SU-DHL-6 (cell line): ENCODE results near the gene SYNJ2.

Experiments
- H2AFZ ChIP-seq: fragments of 200-600 bp; sonication (generic); 2 replicates; pipeline ENCODE4 v1.6.1; 2014; ENCODE audit warnings: low read depth, mild to moderate bottlenecking, moderate library complexity, mixed read lengths, antibody characterized with exemption, low read length; ENCODE audit not compliant: severe bottlenecking
- H3F3A ChIP-seq: fragments of 200-600 bp; shearing (Covaris generic); 2 replicates; pipeline ENCODE4 v1.6.0; 2016; ENCODE audit warnings: antibody characterized with exemption, mild to moderate bottlenecking; ENCODE audit not compliant: insufficient read depth
- H3K27ac ChIP-seq: fragments of 200-600 bp; sonication (generic); 2 replicates; pipeline ENCODE4 v1.5.1; 2016; ENCODE audit warnings: low read depth, mild to moderate bottlenecking, low read length, moderate library complexity, mixed read lengths
- H3K27me3 ChIP-seq: fragments of 200-600 bp; sonication (generic), shearing (Covaris generic); 2 replicates; pipeline ENCODE4 v1.6.0; 2014; ENCODE audit warnings: mild to moderate bottlenecking, low read length
- H3K36me3 ChIP-seq: fragments of 200-600 bp; sonication (generic); 2 replicates; pipeline ENCODE4 v1.6.1; 2014; ENCODE audit warnings: mild to moderate bottlenecking, low read length, mixed read lengths
- H3K4me2 ChIP-seq: fragments of 300-600, 200-600 bp; shearing (Covaris generic), sonication (generic); 2 replicates; pipeline ENCODE4 v1.6.0; 2014; ENCODE audit warnings: low read length, low read depth, mild to moderate bottlenecking; ENCODE audit not compliant: poor library complexity, severe bottlenecking
- H3K4me3 ChIP-seq: fragments of 200-600 bp; sonication (generic); 2 replicates; pipeline ENCODE4 v1.5.1; 2014; ENCODE audit warnings: antibody characterized with exemption, low read length, mild to moderate bottlenecking, mixed read lengths; ENCODE audit not compliant: insufficient read depth, poor library complexity, severe bottlenecking
- H3K79me2 ChIP-seq: fragments of 200-600 bp; sonication (generic); 2 replicates; pipeline ENCODE4 v1.6.1; 2014; ENCODE audit warnings: mild to moderate bottlenecking, low read length, moderate library complexity; ENCODE audit not compliant: insufficient read depth
- H3K9ac ChIP-seq: fragments of 200-600 bp; sonication (generic); 2 replicates; pipeline ENCODE4 v1.7.0; 2014; ENCODE audit warnings: mild to moderate bottlenecking, low read length
- H3K9me2 ChIP-seq: fragments of 200-600 bp; sonication (generic); replicated peaks from 2 replicates; pipeline ENCODE4 v1.6.1; 2014; ENCODE audit warnings: low read length; ENCODE audit not compliant: insufficient read depth
- H3K9me3 ChIP-seq: fragments of 200-600 bp; sonication (generic); 2 replicates; pipeline ENCODE4 v1.6.1; 2014; ENCODE audit warnings: low read length, mixed read lengths; ENCODE audit not compliant: insufficient read depth
- H4K20me1 ChIP-seq: fragments of 200-600 bp; sonication (generic); 2 replicates; pipeline ENCODE4 v1.6.1; 2014; ENCODE audit warnings: low read depth, mild to moderate bottlenecking, antibody characterized with exemption, low read length, moderate library complexity, mixed read lengths
- EZH2phosphoT487 ChIP-seq: fragments of 200-600 bp; sonication (generic), shearing (Covaris generic); conservative IDR thresholded peaks from 2 replicates; pipeline ENCODE4 v1.6.1; 2018; ENCODE audit warnings: mild to moderate bottlenecking, antibody characterized with exemption, low read length, moderate library complexity, mixed read lengths
- TF ChIP-seq, protein P1 (sequence below): fragments of 200-600 bp; sonication (generic); IDR thresholded peaks from one replicate; pipeline ENCODE4 v1.5.1; 2017; ENCODE audit warnings: antibody characterized with exemption, mild to moderate bottlenecking, low read length, moderate library complexity; ENCODE audit not compliant: insufficient read depth, poor library complexity, severe bottlenecking

The SYNJ2 gene

DNA sequence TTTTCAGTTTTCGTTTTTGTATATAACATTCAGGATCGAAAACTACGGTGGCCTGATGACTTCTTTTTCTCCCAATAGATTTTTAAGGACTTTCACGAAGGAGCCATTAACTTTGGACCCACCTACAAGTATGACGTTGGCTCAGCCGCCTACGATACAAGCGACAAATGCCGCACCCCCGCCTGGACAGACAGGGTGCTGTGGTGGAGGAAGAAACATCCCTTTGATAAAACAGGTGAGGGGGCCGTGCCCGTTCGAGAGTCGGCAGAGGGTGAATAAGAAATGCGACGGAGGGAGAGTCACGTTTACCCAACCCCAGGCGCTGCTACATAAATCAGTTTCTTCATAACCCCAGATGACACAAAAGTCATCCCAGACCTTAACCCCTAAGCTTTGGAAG, 94.9 kb downstream of the SYNJ2 start:
- no peak overlapping the region for H2AFZ ChIP-seq
- no peaks in the 10 kb centered on the region for H3K27me3 ChIP-seq
- H3K36me3 ChIP-seq = no peaks in the 10 kb centered on the region
- H4K20me1 ChIP-seq = no peaks in the 10 kb centered on the region
- no peak overlapping the region for H3K9ac ChIP-seq
- no peak overlapping the region for H3K4me3 ChIP-seq
- TF ChIP-seq, protein P1, sequence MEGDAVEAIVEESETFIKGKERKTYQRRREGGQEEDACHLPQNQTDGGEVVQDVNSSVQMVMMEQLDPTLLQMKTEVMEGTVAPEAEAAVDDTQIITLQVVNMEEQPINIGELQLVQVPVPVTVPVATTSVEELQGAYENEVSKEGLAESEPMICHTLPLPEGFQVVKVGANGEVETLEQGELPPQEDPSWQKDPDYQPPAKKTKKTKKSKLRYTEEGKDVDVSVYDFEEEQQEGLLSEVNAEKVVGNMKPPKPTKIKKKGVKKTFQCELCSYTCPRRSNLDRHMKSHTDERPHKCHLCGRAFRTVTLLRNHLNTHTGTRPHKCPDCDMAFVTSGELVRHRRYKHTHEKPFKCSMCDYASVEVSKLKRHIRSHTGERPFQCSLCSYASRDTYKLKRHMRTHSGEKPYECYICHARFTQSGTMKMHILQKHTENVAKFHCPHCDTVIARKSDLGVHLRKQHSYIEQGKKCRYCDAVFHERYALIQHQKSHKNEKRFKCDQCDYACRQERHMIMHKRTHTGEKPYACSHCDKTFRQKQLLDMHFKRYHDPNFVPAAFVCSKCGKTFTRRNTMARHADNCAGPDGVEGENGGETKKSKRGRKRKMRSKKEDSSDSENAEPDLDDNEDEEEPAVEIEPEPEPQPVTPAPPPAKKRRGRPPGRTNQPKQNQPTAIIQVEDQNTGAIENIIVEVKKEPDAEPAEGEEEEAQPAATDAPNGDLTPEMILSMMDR = no peak
- TF ChIP-seq EZH2phosphoT487 = no peak
- H3K9me3 ChIP-seq = no peaks in the 10 kb centered on the region
- no peak overlapping the region for H3K4me2 ChIP-seq
- no peak overlapping the region for H3K27ac ChIP-seq
- H3K9me2 ChIP-seq = no peaks in the 10 kb centered on the region
- no peaks in the 10 kb centered on the region for H3F3A ChIP-seq
- no peaks in the 10 kb centered on the region for H3K79me2 ChIP-seq

DNA sequence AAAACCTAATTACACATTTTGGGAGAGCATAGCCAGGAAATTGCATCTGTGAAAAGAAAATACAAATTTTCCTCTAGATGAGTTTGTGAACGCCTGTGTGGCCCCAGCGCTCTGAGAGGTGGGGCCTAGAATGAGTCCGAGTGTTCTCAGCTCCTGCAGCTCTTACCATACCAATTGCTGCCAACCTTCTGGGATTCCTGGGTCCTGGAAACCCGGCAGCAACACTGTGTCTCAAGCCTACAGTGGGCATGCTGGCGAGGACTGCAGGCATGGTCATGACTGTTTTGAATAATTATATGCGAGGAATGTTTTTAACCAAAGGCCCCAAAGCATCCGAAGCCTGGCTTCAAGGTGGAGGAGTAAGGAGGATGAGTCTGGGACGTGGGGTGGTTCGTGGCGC, 96.0 kb downstream of the SYNJ2 start:
- no peak overlapping the region for H3K27ac ChIP-seq
- no peaks in the 10 kb centered on the region for H3F3A ChIP-seq
- H3K9me2 ChIP-seq = no peaks in the 10 kb centered on the region
- TF ChIP-seq, protein P1 = no peak
- TF ChIP-seq EZH2phosphoT487 = no peak
- no peak overlapping the region for H2AFZ ChIP-seq
- no peaks in the 10 kb centered on the region for H3K79me2 ChIP-seq
- H3K9me3 ChIP-seq = no peaks in the 10 kb centered on the region
- no peak overlapping the region for H3K9ac ChIP-seq
- H3K36me3 ChIP-seq = no peaks in the 10 kb centered on the region
- no peak overlapping the region for H3K4me2 ChIP-seq
- no peaks in the 10 kb centered on the region for H4K20me1 ChIP-seq
- no peak overlapping the region for H3K4me3 ChIP-seq
- H3K27me3 ChIP-seq = no peaks in the 10 kb centered on the region

DNA sequence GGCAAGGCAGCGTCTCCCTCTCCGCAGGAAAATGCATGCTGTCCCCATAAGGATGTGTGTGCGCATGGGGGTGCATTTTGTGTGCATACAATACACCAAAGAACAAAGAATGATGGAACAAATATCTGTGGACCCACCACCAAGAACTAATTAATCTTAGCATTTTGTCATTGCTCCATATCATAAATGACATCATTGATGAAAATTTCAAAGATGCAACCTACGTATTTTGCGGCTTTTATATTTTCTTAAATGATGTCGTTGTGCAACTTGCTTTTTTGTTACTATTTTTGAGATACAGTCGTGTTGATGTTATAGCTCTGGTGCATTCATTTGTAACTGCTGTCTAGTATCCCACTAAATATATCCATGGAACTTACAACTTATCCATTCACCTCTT, 96.7 kb downstream of the SYNJ2 start:
- H4K20me1 ChIP-seq = no peaks in the 10 kb centered on the region
- H3K9ac ChIP-seq = no peak overlapping the region
- H3F3A ChIP-seq = no peaks in the 10 kb centered on the region
- no peak overlapping the region for H3K4me2 ChIP-seq
- TF ChIP-seq EZH2phosphoT487 = no peak
- TF ChIP-seq, protein P1 = no peak
- no peak overlapping the region for H3K27ac ChIP-seq
- no peaks in the 10 kb centered on the region for H3K36me3 ChIP-seq
- no peaks in the 10 kb centered on the region for H3K79me2 ChIP-seq
- H3K4me3 ChIP-seq = no peak overlapping the region
- H3K9me3 ChIP-seq = no peaks in the 10 kb centered on the region
- no peaks in the 10 kb centered on the region for H3K9me2 ChIP-seq
- H2AFZ ChIP-seq = no peak overlapping the region
- H3K27me3 ChIP-seq = no peaks in the 10 kb centered on the region
